Measurements from ENCODE around the gene FAM234A.

The FAM234A gene

DNA sequence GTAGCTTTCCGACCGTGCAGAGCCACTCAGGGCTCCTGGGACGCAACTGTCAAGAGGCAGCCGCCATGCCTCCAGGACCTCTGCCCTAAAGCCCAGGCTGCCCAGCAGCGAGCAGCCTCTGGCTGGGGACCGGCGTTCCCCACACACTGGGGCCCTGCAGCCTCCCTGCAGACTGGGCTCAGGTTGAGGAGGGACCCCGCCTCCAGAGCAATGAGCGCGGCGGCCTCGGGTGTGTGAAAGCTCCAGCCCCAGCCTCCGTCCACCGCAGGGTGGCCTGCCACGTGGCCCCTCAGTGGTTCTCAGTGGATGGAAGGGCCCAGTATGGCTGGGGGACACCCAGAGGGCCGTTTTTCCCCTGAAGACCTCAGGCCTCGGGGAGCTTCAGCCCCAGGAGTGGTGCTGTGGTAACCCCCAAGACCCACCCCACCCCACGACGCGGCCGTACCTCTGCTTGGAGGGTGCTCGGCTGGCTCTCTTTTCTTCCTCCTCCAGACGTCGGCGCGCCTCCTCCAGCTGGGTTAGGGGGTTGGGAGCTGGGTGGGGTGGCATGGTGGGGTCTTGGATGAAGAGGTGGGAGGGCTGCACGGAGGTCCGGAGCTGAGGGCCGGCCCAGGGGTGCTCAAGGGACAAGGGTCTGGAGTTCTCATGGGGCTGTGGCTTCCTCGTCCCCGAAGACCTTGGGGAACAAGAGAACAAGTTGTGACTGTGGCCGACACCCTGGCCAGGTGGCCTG lies 58.6 kb downstream of the FAM234A start:
- TF ChIP-seq, protein P1, sequence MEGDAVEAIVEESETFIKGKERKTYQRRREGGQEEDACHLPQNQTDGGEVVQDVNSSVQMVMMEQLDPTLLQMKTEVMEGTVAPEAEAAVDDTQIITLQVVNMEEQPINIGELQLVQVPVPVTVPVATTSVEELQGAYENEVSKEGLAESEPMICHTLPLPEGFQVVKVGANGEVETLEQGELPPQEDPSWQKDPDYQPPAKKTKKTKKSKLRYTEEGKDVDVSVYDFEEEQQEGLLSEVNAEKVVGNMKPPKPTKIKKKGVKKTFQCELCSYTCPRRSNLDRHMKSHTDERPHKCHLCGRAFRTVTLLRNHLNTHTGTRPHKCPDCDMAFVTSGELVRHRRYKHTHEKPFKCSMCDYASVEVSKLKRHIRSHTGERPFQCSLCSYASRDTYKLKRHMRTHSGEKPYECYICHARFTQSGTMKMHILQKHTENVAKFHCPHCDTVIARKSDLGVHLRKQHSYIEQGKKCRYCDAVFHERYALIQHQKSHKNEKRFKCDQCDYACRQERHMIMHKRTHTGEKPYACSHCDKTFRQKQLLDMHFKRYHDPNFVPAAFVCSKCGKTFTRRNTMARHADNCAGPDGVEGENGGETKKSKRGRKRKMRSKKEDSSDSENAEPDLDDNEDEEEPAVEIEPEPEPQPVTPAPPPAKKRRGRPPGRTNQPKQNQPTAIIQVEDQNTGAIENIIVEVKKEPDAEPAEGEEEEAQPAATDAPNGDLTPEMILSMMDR (conservative IDR thresholded peaks at IDR 0.05), result no peak
- H3K27ac ChIP-seq, result no peak overlapping the region

DNA sequence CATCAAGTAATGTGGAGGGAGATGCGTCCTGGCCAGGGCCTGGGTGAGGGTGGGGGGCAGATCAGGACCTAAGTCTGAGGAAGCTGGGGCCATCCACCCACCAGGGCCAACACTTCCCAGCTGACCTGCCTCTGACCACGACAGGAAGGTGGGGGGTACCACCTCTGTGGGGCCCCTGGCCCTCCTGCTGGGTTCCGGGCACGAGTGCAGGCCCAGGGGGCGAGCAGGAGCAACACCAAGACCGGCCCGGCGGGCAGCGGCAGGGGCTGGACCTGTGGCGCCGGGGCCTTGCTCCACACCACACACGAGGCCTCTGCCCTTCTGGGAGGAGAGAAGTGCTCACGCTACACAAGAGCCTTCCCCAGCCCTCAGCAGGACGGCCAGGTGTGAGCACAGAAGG lies 61.7 kb downstream of the FAM234A start:
- TF ChIP-seq, protein P1 (conservative IDR thresholded peaks at IDR 0.05), result no peak
- H3K27ac ChIP-seq, result no peak overlapping the region

DNA sequence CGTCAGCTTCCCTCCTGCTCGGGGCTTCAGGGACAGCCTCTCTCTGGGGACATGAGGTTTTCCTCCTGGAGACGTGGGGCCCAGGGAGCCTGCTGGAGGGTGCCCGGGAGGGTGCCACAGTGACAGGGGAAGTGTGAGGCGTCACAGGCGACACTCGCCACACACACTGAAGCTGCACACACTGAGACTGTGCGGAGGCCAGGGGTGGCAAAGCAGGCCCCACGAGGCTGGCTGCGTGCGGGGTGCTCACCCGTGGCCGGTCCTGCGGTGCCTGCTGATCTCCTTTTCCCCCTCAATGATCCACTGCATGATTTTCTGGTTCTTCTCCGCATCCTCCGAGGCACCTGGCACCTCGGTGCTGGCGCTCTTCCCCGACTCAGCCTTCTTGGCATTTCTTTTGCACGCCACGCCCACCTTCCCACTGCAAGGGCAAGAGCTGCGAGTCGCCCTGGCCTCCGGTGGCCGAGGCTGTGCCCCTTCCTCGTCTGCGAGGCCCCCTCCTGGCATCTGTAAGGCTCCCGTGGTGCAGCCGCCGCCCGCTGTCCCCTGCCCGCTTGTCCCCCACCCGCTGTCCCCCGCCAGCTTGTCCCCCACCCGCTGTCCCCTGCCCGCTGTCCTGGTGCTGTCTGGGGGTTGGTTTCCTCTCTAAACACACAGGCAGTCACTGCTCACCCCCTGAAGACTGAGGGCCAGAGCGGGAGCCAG lies 62.3 kb downstream of the FAM234A start:
- TF ChIP-seq, protein P1 (conservative IDR thresholded peaks at IDR 0.05), result no peak
- H3K27ac ChIP-seq, result no peak overlapping the region

DNA sequence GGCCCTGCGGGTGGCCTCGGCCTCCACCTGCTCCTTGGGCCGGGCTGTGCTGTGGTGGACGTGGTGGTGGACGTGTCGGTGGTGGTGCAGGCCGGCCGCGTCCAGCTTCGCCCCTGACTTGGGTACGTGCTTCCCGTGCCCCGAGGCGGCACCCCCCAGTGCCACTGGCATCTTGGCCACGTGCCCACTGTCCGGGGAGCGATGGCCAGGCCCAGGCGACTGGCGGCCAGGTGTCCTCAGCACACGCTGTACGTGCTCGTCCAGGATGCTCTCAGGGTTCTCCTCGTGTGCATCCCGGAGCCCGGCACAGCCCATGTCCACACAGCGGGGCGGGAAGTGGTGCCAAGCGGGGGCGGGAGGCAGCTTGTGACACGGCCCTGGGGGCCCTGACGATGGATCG lies 63.2 kb downstream of the FAM234A start:
- H3K27ac ChIP-seq, result no peak overlapping the region
- TF ChIP-seq, protein P1 (conservative IDR thresholded peaks at IDR 0.05), result no peak

DNA sequence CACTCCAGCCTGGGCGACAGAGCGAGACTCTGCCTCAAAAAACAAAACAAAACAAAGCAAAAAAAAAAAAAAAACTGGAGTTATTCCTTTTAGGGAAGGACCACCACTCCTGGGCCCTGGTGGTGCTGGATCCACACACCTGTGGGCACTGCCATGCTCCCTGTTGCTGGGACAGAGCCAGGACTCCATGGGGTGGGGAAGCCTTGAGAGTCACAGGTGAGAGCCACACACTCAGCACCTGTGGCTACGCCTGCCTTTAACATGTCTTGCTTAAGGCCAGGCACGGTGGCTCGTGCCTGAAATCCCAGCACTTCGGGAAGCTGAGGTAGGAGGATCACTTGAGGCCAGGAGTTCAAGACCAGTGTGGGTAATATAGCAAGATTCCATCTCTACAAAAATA lies 66.6 kb downstream of the FAM234A start:
- TF ChIP-seq, protein P1 (conservative IDR thresholded peaks at IDR 0.05), result no peak
- no peak overlapping the region for H3K27ac ChIP-seq

DNA sequence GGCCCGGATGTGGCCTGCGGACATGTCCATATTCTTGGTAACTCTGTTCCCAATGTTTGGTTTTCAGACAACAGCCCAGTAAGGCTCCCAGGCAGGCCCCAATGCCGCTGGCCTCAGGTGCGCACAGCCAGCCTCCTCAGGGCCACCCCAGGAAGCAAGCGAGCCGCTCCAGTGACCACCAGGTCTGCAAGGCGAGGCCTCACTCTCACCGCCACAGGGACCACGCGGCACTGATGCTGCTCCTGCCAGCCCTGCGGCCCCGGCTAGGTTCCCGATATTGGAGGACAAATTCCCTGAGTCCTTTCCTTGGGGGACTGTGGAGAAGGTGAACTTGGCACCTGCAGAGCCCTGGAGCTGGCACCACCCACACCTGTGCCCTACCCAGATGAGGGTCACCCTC lies 67.3 kb downstream of the FAM234A start:
- no peak overlapping the region for H3K27ac ChIP-seq
- TF ChIP-seq, protein P1 (conservative IDR thresholded peaks at IDR 0.05), result no peak

DNA sequence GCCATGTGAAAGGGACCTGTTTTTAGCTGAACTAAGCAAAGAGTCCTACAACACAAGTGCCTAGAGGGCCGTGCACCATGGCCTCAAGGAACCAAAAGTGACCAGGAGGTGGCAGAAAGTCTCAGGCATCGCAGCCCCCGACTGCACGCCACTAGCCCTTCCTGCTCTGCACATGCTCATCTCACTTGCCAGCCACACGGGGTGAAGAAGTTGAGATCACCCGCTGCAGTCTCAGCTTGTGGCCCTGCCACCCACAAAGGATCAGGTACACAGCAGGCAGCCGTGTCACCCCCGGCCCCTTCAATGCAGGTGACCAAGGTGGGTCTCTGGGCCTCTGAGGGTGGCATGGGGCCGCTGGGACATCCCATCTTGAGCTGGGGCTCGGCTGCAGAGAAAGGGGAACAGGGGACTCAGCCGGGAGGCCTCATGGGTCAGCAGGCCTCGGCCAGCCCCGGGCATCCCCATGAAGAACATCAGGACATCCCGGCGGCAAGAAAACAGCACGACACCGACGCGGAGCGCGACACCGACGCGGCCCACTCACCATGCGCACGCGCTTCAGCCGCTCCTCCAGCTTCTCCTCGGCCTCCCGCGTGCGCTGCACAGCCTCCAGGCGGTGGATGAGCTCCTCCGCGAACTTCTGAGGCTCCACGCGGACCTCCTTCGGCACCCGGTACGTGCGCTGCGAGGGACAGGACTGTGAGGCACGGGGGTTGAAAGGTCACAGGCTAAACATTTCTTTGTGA lies 69.3 kb downstream of the FAM234A start:
- H3K27ac ChIP-seq, result no peak overlapping the region
- TF ChIP-seq, protein P1 (conservative IDR thresholded peaks at IDR 0.05), result no peak

All from VCaP (cell line).